Tibial nerve (tissue), 4 donors: Measurements from ENCODE around the gene CPA1.

Experiments
- CTCF ChIP-seq, 5 experiments: fragments of 200-600 bp in 3 of 5; fragments of 450-650 bp in 2 of 5; sonication (generic) in 3 of 5; IDR thresholded peaks; one replicate each; pipeline ENCODE4 v1.5.1; 2016 to 2019; ENCODE audit warnings: antibody characterized with exemption in 5 of 5, mild to moderate bottlenecking in 3 of 5, moderate library complexity in 2 of 5
- EP300 ChIP-seq, 2 donors: sonication (generic); formaldehyde crosslinking; IDR thresholded peaks; one replicate each; pipeline ENCODE4 v1.6.1; 2017; ENCODE audit warnings: antibody characterized with exemption in 2 of 2, mild to moderate bottlenecking in 1 of 2
- POLR2A ChIP-seq, 2 donors: fragments of 450-650 bp; IDR thresholded peaks; one replicate each; pipeline ENCODE4 v1.6.1; 2017; ENCODE audit warnings: antibody characterized with exemption in 2 of 2, mild to moderate bottlenecking in 2 of 2, moderate library complexity in 2 of 2

- TF ChIP-seq CTCF (IDR thresholded peaks at IDR 0.05) = no peak
- TF ChIP-seq POLR2A (IDR thresholded peaks at IDR 0.05) = no peak
- TF ChIP-seq EP300 (IDR thresholded peaks at IDR 0.05) = no peak
Observed at GRCh38 chr7:130419658-130420057, 39.4 kb downstream of the CPA1 start.
